GM18909 (cell line): Measurements from ENCODE around the gene ADAMTS2.

ENCODE experiments used
- ATAC-seq: cut with Tn5 transposase; IDR thresholded peaks from one replicate; pipeline ENCODE4 v1.9.1; 2021; ENCODE audit warnings: mild to moderate bottlenecking; ENCODE audit not compliant: unreplicated experiment, poor library complexity

The ADAMTS2 gene

DNA sequence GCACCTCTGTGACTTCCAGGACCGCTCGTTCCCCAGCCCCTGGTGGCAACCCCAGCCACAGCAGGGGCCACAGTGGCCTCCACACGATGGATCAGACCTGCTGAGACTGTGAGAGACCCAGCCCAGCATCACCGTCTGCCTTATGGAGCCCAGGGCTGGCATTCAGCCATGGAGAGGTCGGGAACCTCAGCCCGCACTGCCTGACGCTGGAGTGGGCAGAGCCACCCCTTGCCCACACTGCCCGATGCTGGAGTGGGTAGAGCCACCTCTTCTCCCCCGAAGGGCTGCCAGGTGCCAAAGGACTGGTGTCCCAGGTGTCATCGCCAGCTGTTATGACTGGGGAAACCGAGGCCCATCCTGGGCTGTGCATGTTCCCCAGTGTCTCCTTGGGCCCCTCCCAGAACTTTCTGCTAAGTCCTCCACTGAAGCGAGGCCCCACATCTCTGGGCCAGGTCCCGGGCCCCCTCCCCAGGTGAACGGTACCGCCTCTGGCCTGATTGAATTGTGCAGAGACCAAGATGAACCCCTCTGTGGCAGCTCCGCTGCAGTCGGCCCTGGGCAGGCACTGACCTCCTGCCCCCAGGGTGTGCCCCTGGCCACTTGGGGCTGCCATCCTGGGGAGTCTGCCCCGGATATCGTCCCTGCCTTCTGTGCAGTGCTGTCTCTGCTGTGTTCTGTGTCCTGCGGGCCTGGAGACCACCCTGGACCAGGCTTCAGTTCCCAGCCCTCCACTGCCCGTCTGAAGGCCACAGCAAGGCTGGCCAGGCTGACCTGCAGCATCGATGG, 137.1 kb downstream of the ADAMTS2 start:
- ATAC-seq = no peak

DNA sequence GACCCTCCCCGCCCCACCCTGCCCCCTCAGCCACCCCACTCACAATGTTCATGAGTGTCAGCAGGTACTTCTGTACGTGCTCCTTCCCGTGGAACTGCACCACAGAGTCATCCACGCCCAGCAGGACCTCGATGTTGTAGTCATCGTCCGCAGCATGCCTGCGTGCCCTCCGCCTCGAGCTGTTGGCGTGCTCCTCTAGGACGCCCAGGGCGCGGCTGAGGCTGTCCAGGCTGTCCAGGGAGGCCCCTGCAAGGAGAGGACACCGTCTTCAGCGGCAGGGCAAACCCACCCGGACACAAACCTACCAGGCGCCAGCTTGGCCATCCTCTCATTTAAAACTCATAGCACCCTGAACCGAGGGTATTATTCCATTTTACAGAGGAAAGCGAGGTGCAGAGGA, 137.8 kb downstream of the ADAMTS2 start:
- no peak for ATAC-seq

DNA sequence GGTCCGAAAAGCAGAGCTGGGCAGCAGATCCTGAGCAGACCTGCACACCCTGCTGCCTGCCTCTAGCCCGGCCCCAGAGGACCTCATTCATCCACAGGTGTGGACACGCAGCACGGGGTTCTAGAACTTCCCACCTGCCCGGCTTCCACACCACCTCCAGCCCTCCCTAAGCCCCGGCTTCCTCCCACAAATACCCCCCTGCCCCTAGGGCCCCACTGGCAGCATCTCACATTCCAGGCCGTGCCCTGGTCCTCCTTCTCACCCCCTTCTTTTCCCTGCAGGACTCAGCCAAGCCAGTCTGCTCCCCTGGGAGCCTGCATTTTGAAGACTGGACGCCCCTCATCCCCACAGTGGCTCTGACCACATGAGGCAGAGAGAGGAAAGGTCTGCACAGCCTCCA, 138.9 kb downstream of the ADAMTS2 start:
- ATAC-seq = no peak

DNA sequence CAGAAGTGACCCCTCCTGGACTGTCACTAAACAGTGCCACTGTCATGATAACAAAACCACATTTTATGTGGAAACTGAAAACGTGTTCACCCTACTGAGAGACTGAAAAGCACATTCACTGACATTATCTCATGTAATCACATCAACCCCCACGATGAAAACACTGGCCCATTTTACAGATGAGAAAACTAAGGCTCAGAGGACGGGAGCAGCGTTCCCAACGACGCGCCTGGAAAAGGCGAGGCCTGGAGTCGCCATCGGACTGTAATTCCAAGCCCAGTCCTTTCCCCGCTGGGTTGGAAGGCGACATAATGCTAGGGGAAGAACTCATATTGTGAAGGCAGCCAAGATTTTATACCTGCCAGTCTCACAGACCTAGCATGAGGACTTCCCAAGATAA, 140.0 kb downstream of the ADAMTS2 start:
- no peak for ATAC-seq

DNA sequence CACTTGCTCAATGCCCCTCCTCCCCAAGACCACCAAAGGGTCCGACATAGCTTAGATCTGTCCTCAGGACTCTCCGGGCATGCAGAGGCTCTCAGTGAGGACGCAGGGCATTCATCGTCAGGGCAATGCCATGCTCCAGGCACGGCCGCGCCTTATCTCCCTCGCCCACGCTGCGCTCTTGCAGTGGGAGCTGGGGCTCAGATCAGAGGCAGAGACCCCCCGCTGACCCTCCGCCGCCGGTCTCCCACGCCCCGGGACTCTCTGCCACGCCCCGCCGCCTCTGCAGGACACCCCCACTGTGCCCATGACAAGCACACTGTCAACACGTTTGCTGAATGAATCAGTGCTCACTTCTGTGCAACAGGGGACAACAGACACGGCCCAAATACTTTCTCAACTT, 140.7 kb downstream of the ADAMTS2 start:
- no peak for ATAC-seq

DNA sequence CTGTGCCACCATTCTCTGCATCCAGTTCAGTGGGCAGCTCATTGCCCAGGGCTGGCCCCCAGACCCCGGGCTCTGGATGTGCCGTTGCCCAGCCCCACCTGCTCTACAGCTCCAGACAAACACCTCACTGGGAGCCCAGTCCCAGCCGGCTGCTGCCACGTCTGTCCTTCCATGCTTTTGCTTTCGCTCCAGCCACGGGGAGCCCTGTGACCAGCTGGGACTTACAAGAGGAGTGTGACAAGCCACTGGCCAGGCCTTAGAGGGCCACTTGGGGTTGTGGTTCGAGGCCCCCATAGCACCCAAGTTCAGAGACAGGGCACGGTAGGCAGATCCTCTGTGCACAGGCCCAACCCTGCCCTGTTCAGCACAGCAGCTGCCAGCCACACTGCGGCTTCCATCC, 142.0 kb downstream of the ADAMTS2 start:
- no peak for ATAC-seq

DNA sequence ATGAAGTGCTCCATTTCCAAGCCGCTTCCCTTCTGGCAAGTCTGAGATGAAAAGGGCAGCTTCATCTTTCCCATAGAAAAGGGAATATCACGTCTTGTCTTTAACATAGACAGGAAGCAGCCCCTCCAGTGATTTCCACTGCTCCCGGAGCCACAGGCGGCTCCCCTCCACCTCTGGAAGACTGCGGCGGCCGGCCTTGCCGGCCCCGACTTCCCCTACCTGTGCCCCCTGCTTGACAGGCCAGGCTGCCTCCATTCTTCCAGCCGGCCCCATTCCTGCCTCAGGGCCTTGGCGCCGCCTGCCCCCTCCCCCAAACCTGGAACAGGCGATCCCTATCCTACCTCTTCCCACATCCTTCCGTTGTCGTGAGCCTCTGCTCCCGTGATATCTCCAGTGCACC, 143.3 kb downstream of the ADAMTS2 start:
- ATAC-seq = no peak

DNA sequence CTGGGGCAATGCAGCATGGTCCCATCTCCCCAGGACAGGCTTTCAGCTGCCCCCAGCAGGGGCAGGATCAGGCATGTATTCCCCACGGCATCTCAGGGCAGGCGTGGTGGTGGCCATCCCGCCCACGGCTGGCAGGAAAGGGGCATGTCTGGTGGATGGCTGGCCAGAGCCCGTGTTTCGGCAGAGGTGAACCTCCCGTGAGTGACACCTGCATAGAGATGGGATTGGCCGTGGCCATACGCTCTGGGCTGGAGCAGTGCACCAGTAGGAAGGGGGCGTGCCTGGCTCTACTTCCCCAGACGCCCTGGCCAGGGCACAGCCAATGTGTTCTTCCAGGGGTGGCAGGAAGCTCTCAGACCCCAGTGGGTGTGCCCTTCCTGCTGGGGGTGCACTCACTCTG, 146.0 kb downstream of the ADAMTS2 start:
- no peak for ATAC-seq

DNA sequence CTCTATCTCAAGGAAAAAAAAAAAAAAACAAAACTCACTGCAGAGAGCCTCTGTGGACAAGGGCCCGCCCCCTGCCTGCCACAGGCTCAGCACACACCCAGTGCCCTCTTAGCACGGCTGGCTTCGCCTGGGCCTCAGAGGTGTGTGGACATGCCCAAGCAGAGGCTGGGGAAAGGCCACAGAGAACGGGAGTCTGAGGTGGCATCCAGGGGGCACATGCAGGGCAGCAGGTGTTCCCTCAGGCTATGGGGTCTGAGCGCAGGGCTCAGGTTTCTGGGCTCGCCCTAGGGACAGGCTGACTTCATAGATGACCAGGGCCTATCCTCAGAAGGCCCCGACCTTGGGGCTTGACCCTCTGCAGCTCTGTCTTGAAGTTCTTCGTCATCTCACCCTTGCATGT, 146.4 kb downstream of the ADAMTS2 start:
- no peak for ATAC-seq

DNA sequence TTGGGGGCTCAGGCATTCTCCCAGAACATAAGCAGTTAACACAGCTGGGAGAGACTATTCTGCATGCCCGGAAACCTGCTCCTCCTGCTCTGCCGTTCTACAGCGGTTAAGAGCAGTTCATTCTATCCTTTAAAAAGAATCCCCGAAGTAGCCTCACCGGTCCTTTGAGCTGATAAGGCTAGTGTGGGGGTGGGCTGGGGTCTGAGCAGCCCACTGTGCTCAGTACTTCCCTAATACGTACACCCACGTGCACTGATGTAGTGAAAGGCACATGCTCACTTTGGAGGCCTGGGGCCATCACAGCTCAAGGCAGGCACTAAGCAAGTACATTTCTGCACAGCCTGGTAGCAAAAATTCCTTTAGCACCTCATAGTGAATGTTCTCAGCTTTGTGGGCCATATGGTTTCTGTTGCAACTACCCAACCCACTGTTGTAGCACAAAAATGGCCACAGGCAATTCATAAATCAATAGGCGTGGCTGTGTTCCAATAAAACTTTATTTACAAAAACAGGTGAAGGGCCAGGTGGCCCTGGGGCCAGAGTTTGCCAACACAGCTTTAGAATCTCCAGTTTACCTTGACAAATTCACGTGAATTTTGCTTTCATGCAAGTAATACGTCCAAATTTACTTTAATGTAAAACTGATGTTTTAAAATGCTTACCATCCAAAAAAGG, 148.7 kb downstream of the ADAMTS2 start:
- ATAC-seq = no peak

DNA sequence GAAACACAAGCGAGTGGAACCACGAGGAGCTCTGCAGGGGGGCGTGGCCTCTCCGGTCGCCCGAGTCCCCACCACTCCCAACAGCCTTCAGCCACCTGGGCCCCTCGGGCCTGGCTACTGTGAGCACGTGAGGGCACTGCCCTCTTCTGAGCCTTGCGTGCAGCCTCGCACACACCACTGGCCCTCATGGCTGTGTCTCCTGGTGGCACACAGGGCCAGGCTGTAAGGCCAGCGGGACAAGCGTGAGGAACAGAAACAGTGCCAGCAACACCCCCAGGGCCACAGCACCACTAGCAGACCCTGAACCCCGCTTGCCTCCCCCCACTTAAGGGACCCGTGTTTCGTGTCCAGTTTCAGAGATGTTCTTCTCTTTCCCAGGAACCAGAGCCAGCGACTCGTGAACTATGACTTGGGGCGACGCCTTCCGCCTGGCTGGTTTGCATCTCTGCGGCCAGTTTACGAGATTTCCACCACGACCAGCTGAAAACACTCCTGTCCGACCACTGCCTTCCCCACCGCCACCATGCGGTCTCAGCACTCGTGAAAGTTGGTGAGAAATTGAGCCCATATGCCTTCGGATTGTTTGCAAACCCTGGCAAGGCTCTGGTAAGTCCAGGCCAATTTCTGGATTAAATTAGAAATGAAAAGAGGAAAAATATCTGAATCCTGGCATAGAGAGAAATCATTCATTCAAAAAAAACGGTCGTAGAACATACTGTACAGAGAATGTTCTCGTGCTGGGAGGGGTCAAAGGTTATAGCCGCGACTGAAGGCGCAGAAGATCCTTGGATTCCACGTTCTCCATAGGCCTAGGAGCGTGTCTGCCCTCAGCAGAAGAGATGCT, 149.5 kb downstream of the ADAMTS2 start:
- no peak for ATAC-seq

DNA sequence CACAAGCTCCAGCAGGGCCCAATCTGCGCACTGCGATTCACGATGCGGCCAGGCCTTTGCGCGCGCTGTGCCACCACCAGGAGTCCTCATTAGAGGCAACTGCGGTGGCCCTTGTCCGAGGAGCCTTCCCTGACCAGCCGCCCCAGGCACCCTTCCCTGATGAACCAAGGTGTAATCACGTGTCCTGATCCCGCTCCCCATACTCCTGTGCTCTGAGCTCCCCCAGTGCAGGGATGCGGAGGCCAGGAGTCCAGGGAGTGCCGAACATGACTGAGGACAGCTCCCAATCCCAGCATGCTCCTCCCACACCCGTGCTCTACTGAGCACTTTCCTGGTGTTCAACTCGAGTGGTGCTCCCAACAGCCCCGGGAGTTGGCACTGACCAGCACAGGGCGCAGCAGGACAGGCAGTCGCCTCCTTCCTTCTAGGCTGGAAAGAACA, 150.3 kb downstream of the ADAMTS2 start:
- ATAC-seq = no peak

DNA sequence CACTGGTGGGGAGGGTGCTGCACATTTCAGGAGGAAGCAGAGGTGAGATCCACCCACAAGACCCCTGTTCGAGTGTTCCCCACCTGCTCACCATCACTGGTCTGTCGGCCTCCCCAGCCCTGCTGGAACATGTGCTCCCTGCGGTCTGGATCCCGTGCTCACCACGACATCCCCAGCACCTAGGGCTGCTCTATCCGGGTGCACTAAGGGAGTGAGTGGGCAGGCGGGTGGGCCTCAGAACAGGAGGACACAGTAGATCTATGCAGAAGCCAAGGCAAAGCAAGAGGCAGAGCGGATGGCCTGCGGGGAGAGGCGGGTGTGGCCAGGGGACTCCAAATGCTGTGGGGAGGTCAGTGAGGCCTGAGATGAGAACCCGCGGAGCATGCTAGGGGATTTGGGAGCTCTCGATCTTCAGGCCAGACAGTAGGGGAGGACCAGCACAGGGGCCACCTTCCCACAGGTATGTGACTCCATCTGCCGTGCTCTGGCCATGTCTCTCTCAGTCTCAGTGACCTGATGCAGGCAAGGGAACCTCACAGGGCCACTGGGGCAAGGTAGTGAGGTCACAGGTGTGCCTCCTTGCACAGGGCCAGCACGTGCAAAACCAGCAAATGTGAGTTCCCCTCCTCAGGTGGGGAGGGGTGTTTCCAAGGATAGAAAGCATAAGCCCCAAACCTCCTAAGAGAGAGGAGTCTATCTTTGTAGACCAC, 150.9 kb downstream of the ADAMTS2 start:
- ATAC-seq = no peak

DNA sequence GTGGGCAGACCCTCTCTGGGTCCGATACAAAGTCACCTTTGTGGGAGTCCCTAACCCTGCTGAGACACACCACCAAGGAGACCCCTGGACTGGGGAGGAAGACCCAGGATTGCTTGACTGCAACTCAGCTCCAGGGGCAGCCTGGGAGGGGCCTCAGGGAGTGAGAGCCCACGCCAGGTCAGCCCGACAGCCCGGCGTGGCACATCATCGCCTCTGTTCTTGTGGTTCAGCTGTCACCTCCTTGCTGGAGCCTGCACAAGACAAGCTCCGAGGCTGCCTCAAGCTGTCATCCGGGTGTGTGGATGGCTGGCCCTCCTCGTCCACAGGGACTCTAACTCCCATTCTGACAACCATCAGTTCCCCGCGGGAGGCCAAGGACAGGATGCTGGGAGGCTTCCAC, 151.5 kb downstream of the ADAMTS2 start:
- no peak for ATAC-seq

DNA sequence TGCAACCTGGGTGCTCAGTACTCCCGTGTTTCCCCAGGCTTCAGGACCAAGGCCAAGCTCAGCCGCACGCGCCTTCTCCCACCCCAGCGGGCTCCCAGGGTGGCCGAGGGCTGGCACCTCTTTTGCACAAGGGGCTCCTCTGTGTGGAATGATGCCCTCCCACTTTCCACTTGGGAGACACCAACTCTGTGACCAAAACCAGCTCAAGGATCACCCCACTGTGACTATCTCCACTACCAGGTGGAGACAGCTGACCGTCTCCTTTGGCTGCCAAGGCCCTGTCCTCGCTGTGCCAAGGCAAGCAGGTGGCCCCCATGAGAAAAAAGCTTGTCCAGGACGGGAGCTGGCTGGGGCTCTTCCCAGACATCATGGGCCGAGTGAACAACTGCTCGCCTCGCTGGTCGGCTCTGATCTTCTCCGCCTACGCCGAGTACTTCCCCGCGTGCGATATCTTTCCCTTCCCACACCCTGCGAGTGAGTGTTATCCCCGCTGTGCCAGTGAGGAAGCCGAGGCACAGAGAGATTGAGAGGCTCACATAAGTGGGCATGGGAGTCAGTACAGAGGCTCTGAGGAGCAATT, 152.3 kb downstream of the ADAMTS2 start:
- ATAC-seq = no peak

DNA sequence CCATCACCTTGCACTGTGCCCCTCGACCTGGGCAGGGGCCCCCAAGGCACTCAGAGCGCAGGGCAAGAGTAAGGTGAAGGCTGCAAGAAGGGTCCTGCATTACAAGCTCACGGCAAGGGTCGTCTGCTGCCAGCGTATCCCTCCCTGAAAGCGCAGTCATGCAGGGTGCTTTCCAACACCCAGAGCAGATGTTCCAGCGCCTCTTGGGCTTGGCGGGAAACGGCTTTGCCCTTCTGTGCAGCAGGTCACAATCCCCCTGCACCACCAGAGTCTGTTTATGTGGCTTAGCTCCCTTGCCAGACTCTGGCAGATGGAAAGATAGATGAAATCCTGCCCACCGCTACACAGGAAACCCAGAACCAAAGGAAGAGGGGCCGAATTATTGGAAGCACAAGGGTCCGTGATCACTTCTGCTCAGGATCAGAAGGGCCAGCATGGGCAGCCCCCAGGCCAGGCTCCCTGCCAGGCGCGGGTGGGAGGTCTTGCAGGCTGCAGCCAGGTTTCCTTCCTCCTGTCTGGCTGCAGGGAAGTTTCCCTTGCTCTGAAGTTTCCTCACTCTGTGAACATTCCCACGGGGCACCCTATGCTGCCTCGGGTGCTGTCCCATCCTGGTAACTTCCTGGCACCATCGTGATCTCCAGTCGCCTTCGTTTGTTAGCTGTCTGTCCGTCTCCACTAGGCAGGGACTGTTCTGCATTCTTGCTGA, 152.9 kb downstream of the ADAMTS2 start:
- no peak for ATAC-seq

DNA sequence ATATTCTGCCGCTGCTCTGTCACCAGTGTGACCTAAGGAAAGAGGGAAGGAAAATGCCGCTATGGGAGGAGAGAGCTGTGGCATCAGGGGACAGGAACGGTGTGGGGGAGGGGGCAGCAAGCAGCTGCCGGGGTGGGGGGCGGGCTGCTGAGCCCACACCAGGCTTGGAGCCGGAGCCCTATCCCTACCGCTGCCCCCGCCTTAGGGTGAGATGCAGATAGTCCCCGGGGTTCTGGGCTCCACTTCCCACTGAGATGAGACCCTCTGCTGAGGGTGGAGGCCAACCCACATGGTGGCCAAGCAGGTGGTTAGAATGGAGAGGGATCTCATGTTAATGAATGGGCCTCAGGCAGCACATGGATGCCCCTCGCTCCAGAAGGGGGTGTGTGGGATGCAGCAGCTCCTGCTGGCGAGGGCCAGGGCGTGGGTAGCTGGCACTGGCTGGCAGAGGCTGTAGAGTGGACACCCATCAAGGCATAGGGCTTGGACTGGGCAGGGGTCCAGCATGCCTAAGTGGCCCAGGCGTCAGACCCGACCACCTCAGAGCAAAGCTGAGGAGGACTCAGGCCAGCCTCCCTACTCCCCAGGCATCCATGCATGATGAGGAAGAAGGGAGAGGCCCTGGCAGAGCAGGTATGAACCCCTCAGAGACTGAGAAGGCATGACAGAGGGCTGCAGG, 153.6 kb downstream of the ADAMTS2 start:
- no peak for ATAC-seq

DNA sequence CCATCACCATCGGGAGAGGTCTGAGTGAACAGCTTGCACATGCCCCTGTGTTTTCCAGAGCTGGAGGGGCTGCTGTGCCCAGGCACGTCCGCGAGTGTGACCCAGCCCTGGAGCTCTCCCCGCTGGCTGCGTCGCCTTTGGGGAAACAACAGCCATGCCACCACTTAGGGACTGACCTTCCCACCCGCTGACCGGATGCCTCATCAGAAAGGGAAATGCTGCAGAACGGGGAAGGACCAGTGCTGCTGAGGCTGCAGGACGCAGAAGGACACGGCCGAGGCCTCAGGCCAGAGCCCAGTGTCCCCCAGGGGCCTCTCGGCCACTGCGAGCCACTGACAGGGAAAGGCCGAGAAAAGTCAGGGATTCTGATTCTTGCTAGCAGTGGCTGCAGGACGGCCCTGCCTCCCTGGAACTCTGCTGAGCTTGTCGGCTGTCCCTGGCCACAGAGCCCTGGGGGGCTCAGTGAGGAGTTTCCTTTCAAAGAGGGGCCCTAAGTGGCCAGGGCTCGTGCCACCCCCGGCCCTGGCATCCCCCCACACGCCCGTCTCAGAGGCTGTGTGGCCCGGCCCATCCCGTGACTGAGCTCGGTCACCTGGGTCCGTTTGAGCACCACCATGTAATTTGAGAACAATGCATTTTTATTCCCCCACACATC, 154.3 kb downstream of the ADAMTS2 start:
- no peak for ATAC-seq
